Measurements from ENCODE around the gene EPHB1.

- TF ChIP-seq YY1 (IDR thresholded peaks at IDR 0.05; ENCODE audit: insufficient read depth, insufficient read length) (no peak), ZNF274 (IDR thresholded peaks at IDR 0.05; ENCODE audit: low read depth, low read length) (no peak), SUZ12 (IDR thresholded peaks at IDR 0.05; ENCODE audit: extremely low read depth, insufficient read depth, insufficient read length) (no peak)
Measured at GRCh38 chr3:134755821-134756220, 39.2 kb upstream of the EPHB1 start.

Measured in NT2/D1 (cell line).